GM21526 (cell line): ENCODE data around the gene PLCB2.

ENCODE experiments used
- ATAC-seq: cut with Tn5 transposase; IDR thresholded peaks from one replicate; pipeline ENCODE4 v1.9.1; 2021; ENCODE audit warnings: moderate library complexity; ENCODE audit not compliant: unreplicated experiment, low FRiP score

PLCB2 gene

GRCh38 chr15:40239404-40239692, 68.4 kb downstream of the PLCB2 start:
- no peak for ATAC-seq

GRCh38 chr15:40238532-40239403, 69.0 kb downstream of the PLCB2 start, which contains the start of gene PAK6:
Gene PAK6, plus strand, starts transcription at chr15:40239063. Its CDS starts 25,723 bp downstream, at chr15:40264786.
- no peak for ATAC-seq
